GM12878 (cell line): ENCODE results near the gene SIDT2.
"Not testable (repeated sequence)": the region's sequence is repeated elsewhere in the genome, so short reads cannot be mapped to it uniquely, and the experiment has no call there.

Experiments
- BMI1 ChIP-seq: fragments of 450-650 bp; IDR thresholded peaks from 2 replicates; pipeline ENCODE4 v1.6.1; 2016; ENCODE audit warnings: mild to moderate bottlenecking, moderate library complexity, borderline replicate concordance
- ETV6 ChIP-seq, 2 experiments: fragments of 450-650 bp in 1 of 2; IDR thresholded peaks in 1 of 2; conservative IDR thresholded peaks in 1 of 2; 2 replicates each; pipeline ENCODE4 v1.6.1; 2014; ENCODE audit warnings: antibody characterized with exemption in 1 of 2, borderline replicate concordance in 1 of 2, low read depth in 1 of 2, mild to moderate bottlenecking in 1 of 2, moderate library complexity in 1 of 2
- GABPA ChIP-seq: IDR thresholded peaks from 2 replicates; pipeline ENCODE4 v1.6.1; 2014; ENCODE audit warnings: antibody characterized with exemption, low read depth, mild to moderate bottlenecking, inconsistent platforms
- JUND ChIP-seq: IDR thresholded peaks from 2 replicates; pipeline ENCODE4 v1.6.1; 2012; ENCODE audit warnings: low read depth, mild to moderate bottlenecking, low read length, improper control_type of control experiment, moderate library complexity
- POLR2AphosphoS5 ChIP-seq: IDR thresholded peaks from 2 replicates; pipeline ENCODE4 v1.6.1; 2011; ENCODE audit warnings: mild to moderate bottlenecking, low read length, inconsistent platforms
- SIN3A ChIP-seq: IDR thresholded peaks from 2 replicates; pipeline ENCODE4 v1.6.1; 2012; ENCODE audit warnings: low read depth, low read length, improper control_type of control experiment

GRCh38 chr11:117130396-117130795, 48.1 kb upstream of the SIDT2 start:
- not testable (repeated sequence) for TF ChIP-seq POLR2AphosphoS5; SIN3A; GABPA; BMI1; JUND; ETV6 (conservative IDR thresholded peaks at IDR 0.05 in 1 of 2, IDR thresholded peaks at IDR 0.05 in 1 of 2; ENCODE audit: borderline replicate concordance in 1 of 2, low read depth in 1 of 2)
